GM18520 (cell line): ENCODE measurements around the gene MAP4.
"Not testable (repeated sequence)": the region's sequence is repeated elsewhere in the genome, so short reads cannot be mapped to it uniquely, and the experiment has no call there.

Experiments
- ATAC-seq: cut with Tn5 transposase; IDR thresholded peaks from one replicate; pipeline ENCODE4 v1.9.1; 2021; ENCODE audit not compliant: unreplicated experiment

Gene MAP4

DNA sequence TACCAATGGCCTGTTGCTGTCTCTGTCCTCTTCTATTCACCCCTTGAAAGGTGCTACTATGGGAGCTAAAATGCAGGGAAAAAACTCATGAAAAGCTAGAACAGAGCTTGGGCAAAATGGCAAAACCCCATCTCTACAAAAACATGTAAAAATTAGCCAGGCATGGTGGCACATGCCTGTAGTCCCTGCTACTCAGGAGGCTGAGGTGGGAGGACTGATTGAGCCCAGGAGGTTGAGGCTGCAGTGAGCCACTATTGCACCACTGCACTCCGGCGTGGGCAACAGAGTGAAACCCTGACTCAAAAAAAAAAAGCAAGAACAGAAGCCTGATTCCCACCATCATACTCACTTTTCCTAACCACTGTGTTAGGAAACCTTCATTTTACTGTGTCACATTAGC lies 1.9 kb downstream of the MAP4 start:
- ATAC-seq: no peak

DNA sequence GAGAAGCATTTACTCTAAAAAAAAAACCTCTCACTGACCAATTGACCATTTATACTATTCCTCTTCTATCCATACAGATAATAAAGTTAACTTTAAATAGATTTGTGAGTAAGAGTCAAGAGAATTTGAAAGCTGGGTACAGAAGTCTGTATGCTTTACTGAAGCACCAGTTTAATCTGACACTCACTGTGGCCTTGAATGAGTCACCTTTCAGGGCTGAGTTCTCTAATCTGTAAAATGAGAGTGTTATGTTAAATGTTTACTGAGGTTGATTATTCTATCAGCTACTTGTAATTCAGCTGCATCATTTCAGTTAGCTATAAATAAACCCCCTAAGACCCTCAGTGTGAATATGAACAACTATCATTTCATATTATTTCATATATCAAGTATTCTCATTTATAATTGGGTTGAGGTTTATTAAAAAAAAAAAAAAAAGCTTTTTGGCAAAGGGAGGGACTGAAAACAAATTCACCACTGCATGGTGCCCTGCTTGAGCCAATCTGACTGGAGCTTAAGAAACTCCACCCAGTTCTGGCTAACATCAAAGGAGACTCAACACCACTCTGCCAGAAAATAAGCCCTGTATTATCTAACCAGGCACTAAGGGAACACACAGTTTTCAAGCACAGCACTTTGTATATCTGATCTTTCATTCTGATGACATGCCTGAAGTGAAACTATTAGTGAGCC lies 2.8 kb downstream of the MAP4 start:
- ATAC-seq: no peak

DNA sequence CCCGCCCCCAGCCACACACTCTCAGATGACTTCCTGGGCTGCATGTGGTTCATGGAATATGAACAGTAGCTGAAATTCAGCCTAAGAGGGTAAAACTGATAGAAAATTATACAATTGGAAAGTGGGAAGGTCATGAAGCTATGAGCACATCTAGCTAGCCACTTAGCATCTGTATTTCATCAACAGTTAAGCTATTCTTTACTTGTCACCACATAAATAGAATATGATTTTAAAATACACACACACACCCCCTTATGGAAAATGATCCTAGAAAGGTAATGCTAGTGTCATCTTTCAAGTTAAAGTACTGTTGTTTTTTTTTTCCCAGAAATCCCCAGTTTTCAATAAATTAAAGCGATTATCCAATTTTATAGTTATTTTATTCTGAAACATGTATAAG lies 3.6 kb downstream of the MAP4 start:
- no peak for ATAC-seq

DNA sequence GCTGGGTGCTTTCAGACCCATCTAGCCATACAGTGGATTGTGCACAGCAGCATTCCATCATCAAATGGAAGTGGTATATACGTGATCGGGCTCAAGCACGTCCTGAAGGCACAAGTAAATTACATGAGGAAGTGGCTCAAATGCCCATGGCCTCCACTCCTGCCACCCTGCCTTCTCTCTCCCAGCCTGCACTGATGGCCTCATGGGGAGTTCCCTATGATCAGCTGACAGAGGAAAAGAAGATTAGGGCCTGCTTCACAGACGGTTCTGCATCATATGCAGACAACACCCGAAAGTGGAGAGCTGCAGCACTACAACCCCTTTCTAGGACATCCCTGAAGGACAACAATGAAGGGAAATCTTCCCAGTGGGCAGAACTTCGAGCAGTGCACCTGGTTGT lies 8.2 kb downstream of the MAP4 start:
- ATAC-seq: not testable (repeated sequence)

DNA sequence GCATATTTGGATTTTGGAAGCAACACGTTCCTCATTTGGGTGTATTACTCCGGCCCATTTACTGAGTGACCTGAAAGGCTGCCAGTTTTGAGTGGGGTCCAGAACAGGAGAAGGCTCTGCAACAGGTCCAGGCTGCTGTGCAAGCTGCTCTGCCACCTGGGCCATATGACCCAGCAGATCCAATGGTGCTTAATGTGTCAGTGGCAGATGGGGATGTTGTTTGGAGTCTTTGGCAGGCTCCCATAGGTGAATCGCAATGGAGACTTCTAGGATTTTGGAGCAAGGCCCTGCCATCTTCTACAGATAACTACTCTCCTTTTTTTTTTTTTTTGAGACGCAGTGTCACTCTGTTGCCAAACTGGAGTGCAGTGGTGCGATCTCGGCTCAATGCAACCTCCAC lies 8.9 kb downstream of the MAP4 start:
- ATAC-seq: not testable (repeated sequence)

DNA sequence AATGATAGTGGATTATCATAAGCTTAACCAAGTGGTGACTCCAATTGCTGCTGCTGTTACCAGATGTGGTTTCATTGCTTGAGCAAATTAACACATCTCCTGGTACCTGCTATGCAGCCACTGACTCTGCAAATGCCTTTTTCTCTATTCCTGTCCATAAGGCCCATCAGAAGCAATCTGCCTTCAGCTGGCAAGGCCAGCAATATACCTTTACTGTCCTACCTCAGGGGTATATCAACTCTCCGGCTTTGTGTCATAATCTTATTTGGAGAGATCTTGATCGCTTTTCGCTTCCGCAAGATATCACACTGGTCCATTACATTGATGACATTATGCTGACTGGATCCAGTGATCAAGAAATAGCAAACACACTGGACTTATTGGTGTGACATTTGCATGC lies 9.4 kb downstream of the MAP4 start:
- not testable (repeated sequence) for ATAC-seq

DNA sequence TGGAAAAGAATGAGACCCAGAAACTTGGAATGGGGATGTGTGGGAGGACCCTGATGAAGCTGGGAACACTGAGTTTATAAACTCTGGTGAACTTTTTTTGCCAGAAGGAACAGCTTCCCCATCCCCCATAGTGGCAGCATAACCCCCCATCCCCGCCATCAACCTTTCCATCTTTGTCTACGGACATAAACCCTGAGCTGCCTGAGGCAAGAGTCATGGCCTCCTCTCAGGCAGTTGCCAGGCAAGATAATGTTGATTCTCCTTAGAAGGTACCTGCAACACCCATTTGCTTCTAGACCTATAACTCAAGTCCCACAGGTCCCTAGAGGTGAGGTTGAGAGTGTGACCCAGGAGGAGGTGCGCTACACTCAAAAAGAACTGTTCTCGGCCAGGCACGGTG lies 11.5 kb downstream of the MAP4 start:
- no peak for ATAC-seq

DNA sequence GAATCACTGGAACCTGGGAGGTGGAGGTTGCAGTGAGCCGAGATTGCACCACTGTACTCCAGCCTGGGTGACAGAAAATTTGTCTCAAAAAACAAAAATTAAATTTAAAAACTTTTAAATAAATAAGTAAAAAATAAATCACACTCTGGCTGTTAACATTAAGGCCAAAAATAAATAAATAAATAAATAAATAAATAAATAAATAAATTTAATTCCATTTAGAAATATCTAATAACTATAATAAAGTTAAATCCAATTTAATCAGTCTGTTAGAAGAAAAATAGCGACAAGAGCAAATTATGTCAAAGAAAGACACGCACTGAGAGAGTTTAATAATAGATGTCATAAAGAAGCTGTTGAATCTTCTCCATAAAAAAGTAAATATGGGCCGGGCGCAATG lies 13.4 kb downstream of the MAP4 start:
- no peak for ATAC-seq

DNA sequence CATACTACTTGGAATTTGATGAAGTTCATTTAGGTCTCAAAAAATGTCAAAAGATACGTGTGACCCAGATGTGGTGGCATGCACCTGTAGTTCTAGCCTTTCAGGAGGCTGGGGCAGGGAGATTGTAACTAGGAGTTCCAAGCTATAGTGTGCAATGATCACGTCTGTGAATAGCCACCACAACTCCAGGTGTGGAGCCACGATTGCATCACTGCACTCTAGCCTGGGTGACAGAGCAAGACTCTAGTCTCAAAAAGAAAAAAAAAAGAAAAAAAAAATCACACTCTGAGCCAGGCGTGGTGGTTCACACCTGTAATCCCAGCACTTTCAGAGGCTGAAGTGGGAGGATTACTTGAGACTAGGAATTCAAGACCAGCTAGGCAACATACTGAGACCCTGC lies 14.2 kb downstream of the MAP4 start:
- ATAC-seq: no peak

DNA sequence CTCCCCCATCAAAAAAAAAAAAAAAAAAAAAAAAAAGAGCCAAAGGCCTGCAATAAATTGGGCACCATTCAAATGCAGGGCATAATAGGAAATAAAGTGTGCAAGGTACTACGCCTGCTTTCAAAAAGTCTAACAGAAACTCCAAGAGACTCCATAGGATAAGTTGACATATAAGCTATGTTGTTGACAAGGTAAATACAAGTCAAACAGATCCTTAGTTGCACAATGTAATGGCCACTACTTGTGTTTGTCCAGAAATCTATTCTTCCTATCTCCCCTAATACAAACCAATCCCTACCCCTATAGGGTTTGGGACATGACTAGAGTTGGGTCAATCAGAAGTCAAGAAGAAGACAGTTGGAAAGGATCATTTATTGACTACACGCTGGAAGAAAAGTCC lies 16.0 kb downstream of the MAP4 start:
- ATAC-seq: no peak

DNA sequence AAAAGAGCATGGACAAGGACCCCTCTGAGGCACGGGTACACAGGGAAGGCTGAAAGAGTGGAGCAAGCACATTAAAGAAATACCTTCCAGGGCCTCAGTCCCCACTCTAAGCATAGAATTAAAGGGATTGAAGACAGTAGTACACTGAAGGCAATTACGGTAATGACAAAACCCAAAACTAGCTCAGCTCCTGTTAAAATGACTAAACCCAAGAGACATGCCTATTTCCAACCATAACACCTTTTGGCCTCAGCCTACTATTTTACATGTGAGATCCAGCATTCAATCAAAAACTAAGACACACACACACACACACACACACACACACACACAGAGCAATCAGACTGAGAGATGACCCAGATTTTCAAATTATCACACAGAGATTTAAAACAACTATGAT lies 19.8 kb downstream of the MAP4 start:
- no peak for ATAC-seq

DNA sequence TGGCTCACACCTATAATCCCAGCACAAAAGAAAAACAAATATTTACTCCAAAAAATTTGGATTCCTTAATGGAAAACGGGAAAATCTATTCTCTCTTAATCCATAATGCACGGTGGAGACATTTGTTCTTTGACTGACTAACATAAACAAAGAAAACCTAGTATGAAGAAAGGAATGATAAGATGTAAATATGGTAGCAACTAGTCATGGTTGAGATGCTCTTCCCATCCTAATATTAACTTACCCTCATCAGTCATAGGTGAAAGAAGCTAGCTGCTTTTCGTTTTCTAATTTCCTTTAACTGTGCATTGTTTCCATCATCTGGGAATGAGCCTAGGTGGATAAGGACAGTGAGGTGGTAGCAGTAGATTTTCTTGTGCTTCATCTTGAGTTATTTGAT lies 22.0 kb downstream of the MAP4 start:
- ATAC-seq: no peak

DNA sequence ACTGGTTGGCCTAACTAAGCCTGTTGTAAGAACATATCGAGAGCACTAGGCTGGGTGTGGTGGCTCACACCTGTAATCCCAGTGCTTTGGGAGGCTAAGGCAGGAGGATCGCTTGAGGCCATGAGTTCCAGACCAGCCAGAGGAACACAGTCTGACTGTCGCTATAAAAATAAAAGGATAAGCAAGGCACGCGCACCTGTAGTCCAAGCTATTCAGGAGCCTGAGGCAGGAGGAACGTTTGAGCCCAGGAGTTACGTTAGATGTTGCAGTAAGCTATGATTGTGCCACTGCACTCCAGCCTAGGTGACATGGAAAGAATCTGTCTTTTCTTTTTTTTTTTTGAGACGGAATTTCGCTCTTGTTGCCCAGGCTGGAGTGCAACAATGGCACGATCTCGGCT lies 24.9 kb downstream of the MAP4 start:
- ATAC-seq: no peak

DNA sequence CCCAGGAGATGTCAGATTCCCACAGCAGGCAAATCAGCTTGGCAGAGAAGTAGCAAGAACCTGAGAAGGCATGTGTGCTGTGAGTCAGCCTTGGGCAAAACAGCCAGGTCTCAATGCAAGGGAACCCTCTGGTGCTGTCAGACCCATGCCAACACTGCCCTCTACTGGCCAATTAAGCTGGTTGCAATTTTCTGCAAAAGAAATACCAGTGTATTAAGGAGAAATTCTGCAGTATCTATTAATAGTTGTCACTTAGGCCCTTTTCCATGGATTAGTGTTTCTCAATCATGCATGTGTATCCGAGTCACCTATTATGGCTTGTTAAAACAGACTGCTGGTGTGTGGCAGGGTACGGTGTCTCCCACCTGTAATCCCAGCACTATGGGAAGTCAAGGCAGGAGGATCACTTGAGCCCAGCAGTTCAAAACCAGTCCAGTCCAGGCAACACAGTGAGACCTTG lies 26.2 kb downstream of the MAP4 start:
- peak; percentile 46 for ATAC-seq

DNA sequence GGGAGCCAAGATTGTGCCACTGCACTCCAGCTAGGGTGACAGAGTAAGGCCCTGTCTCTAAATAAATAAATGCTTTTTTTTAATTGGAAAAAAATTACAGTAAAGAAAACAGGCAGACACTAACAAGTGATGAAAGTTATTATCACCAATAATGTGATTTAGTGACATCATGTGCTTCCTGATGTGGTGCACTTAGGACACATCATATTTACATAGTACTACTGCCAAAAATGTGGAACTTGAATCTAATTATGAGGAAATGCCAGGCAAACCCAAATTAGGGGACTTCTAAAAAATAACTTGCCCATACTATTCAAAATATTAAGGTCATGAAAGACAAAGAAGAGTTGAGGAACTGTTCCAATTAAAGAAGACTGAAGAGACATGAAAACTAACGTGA lies 30.8 kb downstream of the MAP4 start:
- ATAC-seq: no peak

DNA sequence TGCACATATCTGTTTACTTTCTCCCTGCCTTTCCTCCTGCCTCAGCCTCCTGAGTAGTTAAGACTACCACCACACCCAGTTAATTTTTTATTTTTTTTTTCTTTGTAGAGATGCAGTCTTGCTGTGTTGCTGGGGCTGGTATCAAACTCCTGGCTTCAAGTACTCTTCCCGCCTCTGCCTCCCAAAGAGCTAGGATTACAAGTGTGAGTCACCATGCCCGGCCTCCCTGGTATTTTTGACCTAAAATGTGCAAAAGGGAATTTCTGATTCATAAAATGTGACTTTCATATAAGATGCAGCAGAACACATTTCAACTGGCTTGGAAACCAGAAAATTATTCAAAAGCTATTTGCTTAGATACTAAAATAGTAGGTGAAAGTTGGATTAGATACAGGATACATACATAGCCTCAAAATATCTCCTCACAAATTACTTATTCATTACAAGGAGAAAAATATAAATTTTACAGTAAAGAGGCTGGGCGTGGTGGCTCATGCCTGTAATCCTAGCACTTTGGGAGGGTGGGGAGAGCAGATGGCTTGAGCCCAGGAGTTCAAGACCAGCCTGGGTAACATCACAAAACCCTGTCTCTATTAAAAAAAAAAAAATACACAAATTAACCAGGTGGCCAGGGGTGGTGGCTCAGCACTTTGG lies 32.0 kb downstream of the MAP4 start:
- no peak for ATAC-seq

DNA sequence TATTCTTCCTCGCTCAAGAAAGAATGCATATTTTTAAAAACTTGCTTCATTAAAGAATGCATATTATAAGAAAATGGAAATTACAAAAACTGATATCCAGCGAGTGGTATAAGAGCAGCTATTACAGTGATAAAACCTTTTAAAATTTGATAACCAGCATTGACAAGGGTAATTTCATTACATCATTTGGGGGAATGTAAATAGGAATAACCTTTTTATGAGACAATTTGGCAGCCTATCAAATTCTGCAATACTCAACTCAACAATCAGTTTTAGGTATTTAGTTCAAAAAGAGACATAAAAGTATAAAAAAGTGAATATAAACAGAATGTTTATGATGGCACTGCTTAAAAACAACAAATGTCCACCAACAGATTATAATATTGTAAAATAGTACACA lies 35.4 kb downstream of the MAP4 start:
- ATAC-seq: no peak

DNA sequence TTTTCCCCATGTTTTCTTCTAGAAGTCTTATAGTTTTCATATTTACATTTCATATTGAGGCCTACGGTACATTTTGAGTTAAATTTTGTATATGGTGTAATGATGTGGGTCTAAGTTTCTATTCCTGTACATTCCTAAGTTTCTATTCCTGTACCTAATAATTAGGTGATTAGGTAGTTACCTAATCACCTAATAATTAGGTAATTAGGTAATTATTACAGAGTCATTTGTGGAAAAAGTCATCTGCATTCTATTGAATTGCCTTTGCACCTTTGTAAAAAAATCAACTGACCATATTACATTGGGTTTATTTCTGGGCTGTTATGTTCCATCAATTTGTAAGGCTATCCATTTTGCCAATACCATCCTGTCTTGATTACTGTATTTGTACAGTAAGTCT lies 37.1 kb downstream of the MAP4 start:
- ATAC-seq: no peak

DNA sequence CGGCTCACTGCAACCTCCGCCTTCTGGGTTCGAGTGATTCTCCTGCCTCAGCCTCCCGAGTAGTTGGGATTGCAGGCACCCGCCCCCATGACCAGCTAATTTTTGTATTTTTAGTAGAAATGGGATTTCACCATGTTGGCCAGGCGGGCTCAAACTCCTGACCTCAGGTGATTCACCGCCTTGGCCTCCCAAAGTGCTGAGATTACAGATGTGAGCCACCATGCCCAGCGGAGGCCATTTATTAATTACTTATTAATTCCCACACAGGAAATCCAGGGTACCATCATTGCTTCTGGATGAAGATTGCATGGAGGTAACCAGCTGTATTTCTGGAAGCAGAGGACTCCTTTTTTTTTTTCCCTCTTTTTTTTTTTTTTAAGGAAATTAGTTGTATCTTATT lies 37.8 kb downstream of the MAP4 start:
- no peak for ATAC-seq

DNA sequence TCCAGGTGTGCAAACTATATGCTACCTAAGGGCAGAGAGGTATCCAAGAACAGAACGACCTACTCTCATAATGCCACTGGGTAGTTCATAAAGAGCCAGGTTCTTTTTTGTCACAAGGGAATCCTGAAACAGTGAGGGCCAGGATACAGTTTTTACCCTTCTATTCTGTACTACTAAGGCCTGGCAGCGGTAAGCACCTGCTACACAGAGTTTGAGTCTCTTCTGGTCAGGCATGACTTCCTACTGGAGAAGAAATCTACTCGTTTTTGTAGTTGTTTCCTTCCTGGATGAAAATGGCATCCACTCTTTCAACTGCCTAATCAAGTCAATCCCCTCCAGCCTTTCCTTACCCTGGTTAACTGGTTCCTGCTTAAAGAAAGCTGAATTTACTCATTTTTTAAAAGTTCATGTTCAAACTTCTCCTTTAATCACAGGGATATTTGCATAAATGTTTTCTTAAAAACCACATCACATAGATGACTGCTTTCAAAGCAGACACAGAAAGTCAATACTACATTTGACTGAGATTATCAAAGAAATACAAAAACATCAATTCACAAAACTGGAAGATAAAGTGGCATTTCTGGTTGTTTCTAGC lies 40.0 kb downstream of the MAP4 start:
- ATAC-seq: no peak

DNA sequence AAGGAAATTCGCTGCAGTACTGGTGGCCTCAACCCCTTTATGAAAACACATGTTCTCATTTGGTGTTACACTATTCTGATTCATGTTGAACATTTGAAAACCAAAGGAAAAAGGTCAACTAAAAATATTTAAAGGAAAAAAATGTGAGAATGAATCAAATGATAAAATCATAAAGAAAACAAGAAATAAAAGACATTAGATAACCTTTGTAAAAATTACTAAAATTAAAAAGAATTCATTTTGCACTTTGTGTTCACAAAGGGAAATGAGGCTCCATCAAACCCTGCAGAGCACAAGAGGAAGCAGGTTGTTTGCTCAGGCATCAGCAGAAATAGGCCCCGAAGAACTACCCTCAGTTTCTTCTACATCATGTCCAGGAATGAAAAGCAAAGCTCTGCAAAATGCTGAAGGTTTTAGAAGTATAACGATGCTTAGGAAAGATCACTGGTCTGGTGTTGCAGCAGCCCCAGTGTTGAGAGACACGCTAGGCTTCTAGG lies 41.2 kb downstream of the MAP4 start:
- ATAC-seq: no peak

DNA sequence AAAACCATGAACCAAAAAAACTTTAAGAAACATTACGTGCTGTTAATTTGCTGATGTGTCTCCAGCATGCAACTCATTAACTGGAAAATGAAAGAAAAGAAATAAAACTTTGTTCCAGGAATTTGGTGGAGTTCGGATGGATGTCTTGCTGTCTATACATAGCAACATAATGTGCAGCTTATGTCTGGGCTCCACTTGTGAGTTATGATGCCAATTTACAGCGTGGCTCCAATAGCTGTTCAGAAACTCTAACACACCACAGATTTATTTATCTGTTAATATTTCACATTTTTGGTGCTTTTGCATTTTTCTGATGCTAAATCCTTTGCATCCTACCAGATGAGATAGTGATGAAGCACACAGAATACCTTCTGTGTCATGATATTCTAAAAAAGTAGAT lies 45.1 kb downstream of the MAP4 start:
- ATAC-seq: no peak
